DND-41 (cell line): ENCODE results near the gene GTSF1L.

Experiments
- ATAC-seq: fragments of 200-7000 bp; cut with Tn5 transposase; 3 replicates; pipeline ENCODE4 v1.9.1; 2021; ENCODE audit warnings: low read depth; ENCODE audit not compliant: insufficient read depth
- DNase-seq: peaks from one replicate; pipeline ENCODE4 v3.0.0-alpha.2; 2020
- H2AFZ ChIP-seq: 2 replicates; pipeline ENCODE4 v1.6.0; 2012; ENCODE audit warnings: low read depth, low read length
- H3K27ac ChIP-seq: 2 replicates; pipeline ENCODE4 v1.5.1; 2012; ENCODE audit warnings: low read length, inconsistent platforms
- H3K27me3 ChIP-seq: fragments of 200-600 bp; sonication (generic); 2 replicates; pipeline ENCODE4 v1.6.0; 2012; ENCODE audit warnings: low read length, mild to moderate bottlenecking, inconsistent platforms; ENCODE audit not compliant: insufficient read depth, poor library complexity
- H3K36me3 ChIP-seq: 2 replicates; pipeline ENCODE4 v1.5.1; 2012; ENCODE audit warnings: low read length, inconsistent platforms; ENCODE audit not compliant: insufficient read depth
- H3K4me1 ChIP-seq: 2 replicates; pipeline ENCODE4 v1.5.1; 2012; ENCODE audit warnings: mild to moderate bottlenecking, low read length; ENCODE audit not compliant: insufficient read depth
- H3K4me2 ChIP-seq: 2 replicates; pipeline ENCODE4 v1.6.0; 2012; ENCODE audit warnings: mild to moderate bottlenecking, moderate library complexity, low read length, inconsistent platforms; ENCODE audit not compliant: insufficient read depth
- H3K4me3 ChIP-seq, 2 experiments: fragments of 200-600 bp in 1 of 2; shearing (Covaris generic) in 1 of 2; 2 replicates each; pipeline ENCODE4 v1.5.1; 2012 to 2016; ENCODE audit warnings: inconsistent platforms in 2 of 2, low read length in 2 of 2, mild to moderate bottlenecking in 2 of 2, low read depth in 1 of 2, moderate library complexity in 1 of 2
- H3K79me2 ChIP-seq: 2 replicates; pipeline ENCODE4 v1.6.0; 2012; ENCODE audit warnings: low read length, inconsistent platforms; ENCODE audit not compliant: insufficient read depth
- H3K9ac ChIP-seq: 2 replicates; pipeline ENCODE4 v1.6.0; 2012; ENCODE audit warnings: low read depth, mild to moderate bottlenecking, inconsistent platforms, low read length, moderate library complexity
- H3K9me3 ChIP-seq: 2 replicates; pipeline ENCODE4 v1.5.1; 2012; ENCODE audit warnings: low read length, moderate library complexity, mild to moderate bottlenecking, inconsistent platforms; ENCODE audit not compliant: insufficient read depth, severe bottlenecking
- H4K20me1 ChIP-seq: 2 replicates; pipeline ENCODE4 v1.6.0; 2012; ENCODE audit warnings: low read length; ENCODE audit not compliant: insufficient read depth
- CTCF ChIP-seq: IDR thresholded peaks from 2 replicates; pipeline ENCODE4 v1.5.1; 2012; ENCODE audit warnings: borderline replicate concordance, low read length, moderate library complexity, mild to moderate bottlenecking; ENCODE audit not compliant: poor library complexity, severe bottlenecking; ENCODE audit errors: extremely low read depth
- EZH2 ChIP-seq: IDR thresholded peaks from 3 replicates; pipeline ENCODE4 v1.6.1; 2012; ENCODE audit warnings: borderline replicate concordance, low read depth, mild to moderate bottlenecking, moderate library complexity, low read length, inconsistent platforms; ENCODE audit not compliant: severe bottlenecking

GTSF1L gene

DNA sequence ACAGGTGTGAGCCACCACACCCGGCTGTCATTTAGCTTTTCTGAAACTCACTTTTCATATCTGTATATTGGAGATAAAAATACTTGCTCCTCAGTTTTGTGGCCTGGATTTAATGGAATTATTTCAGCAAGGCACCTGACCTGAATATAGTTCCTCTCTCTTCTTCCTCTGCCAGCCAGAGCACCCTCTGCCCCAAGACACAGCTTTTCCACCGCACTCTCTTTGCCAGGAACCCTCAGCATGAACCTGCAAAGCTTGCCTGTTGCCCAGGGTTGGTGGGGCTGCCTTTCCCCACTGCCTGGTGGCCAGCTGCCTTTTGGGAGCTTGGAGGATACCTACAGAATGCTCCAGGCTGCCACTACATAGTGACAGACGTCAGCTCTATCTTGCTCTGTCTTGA, 3.1 kb downstream of the GTSF1L start:
- H3K79me2 ChIP-seq: no peaks in the 10 kb centered on the region
- H4K20me1 ChIP-seq: no peaks in the 10 kb centered on the region
- H3K4me2 ChIP-seq: no peak overlapping the region
- no peaks in the 10 kb centered on the region for H3K27me3 ChIP-seq
- no peak overlapping the region for H2AFZ ChIP-seq
- no peaks in the 10 kb centered on the region for H3K9me3 ChIP-seq
- ATAC-seq (no peak), DNase-seq (no peak)
- H3K36me3 ChIP-seq: no peaks in the 10 kb centered on the region; the same call in 1 of the 2 replicates
- no peak overlapping the region for H3K27ac ChIP-seq
- no peak overlapping the region for H3K9ac ChIP-seq
- no peaks in the 10 kb centered on the region for H3K4me1 ChIP-seq
- no peak overlapping the region for H3K4me3 ChIP-seq
- no peak for TF ChIP-seq CTCF
- TF ChIP-seq EZH2: no peak

GRCh38 chr20:43723186-43723585, 3.6 kb downstream of the GTSF1L start:
- Histone ChIP-seq H3K9me3 (no peaks in the 10 kb centered on the region), H3K9ac (no peak overlapping the region), H3K4me1 (no peaks in the 10 kb centered on the region), H3K36me3 (no peaks in the 10 kb centered on the region; the same call in 1 of the 2 replicates), H2AFZ (no peak overlapping the region), H3K4me3 (no peak overlapping the region), H4K20me1 (no peaks in the 10 kb centered on the region), H3K79me2 (no peaks in the 10 kb centered on the region), H3K4me2 (no peak overlapping the region), H3K27ac (no peak overlapping the region), H3K27me3 (no peaks in the 10 kb centered on the region)
- TF ChIP-seq EZH2 (no peak), CTCF (no peak)
- ATAC-seq: no peak
- no peak for DNase-seq

- Histone ChIP-seq H3K27ac (no peak overlapping the region), H3K4me3 (no peak overlapping the region), H4K20me1 (0 out of 2 replicates have a peak, but pooled peaks cover 6% of the 10 kb centered on the region), H3K9me3 (no peaks in the 10 kb centered on the region), H3K36me3 (peaks cover 8% of the 10 kb centered on the region), H3K27me3 (no peaks in the 10 kb centered on the region), H3K4me2 (no peak overlapping the region), H3K79me2 (no peaks in the 10 kb centered on the region), H2AFZ (no peak overlapping the region), H3K9ac (no peak overlapping the region), H3K4me1 (no peaks in the 10 kb centered on the region)
- TF ChIP-seq EZH2: no peak
- TF ChIP-seq CTCF: no peak
- no peak for DNase-seq
- no peak for ATAC-seq
Measured at GRCh38 chr20:43722153-43722505, 4.7 kb downstream of the GTSF1L start.

- H3K79me2 ChIP-seq: no peaks in the 10 kb centered on the region
- no peaks in the 10 kb centered on the region for H3K9me3 ChIP-seq
- H3K27ac ChIP-seq: no peak overlapping the region
- H4K20me1 ChIP-seq: 0 out of 2 replicates have a peak, but pooled peaks cover 7% of the 10 kb centered on the region
- no peak overlapping the region for H3K4me2 ChIP-seq
- H3K9ac ChIP-seq: no peak overlapping the region
- no peaks in the 10 kb centered on the region for H3K4me1 ChIP-seq
- no peak overlapping the region for H2AFZ ChIP-seq
- DNase-seq: no peak
- H3K36me3 ChIP-seq: peaks cover 13% of the 10 kb centered on the region
- no peak overlapping the region for H3K4me3 ChIP-seq
- no peaks in the 10 kb centered on the region for H3K27me3 ChIP-seq
- TF ChIP-seq EZH2 (no peak), CTCF (no peak)
- ATAC-seq: no peak; the same call in 2 of the 3 replicates
Measured at GRCh38 chr20:43721429-43722152, 5.2 kb downstream of the GTSF1L start.
